Type B pancreatic cell (in vitro differentiated cells): Measurements from ENCODE around the gene PUSL1. TPM values are rescaled to one million over a fixed set of nuclear protein-coding genes. Genes with fewer than 3 reads are reported as not detected.

ENCODE experiments used
- DNase-seq: peaks from one replicate; pipeline ENCODE4 v3.0.0; 2021; ENCODE audit warnings: mixed read lengths; ENCODE audit not compliant: unreplicated experiment; ENCODE audit errors: extremely low spot score
- H3K27ac Mint-ChIP-seq: 2 replicates; pipeline ENCODE4 v1.8.0; 2021; ENCODE audit warnings: mild to moderate bottlenecking, mixed read lengths
- H3K27me3 Mint-ChIP-seq: 2 replicates; pipeline ENCODE4 v1.8.0; 2021; ENCODE audit warnings: mixed read lengths
- H3K36me3 Mint-ChIP-seq: 2 replicates; pipeline ENCODE4 v1.8.0; 2021; ENCODE audit warnings: mixed read lengths
- H3K4me1 Mint-ChIP-seq: one replicate; pipeline ENCODE4 v1.8.0; 2021; ENCODE audit warnings: mixed read lengths; ENCODE audit not compliant: unreplicated experiment
- H3K4me3 Mint-ChIP-seq: 2 replicates; pipeline ENCODE4 v1.8.0; 2021; ENCODE audit warnings: mild to moderate bottlenecking, mixed read lengths
- H3K9me3 Mint-ChIP-seq: 2 replicates; pipeline ENCODE4 v1.8.0; 2021; ENCODE audit warnings: mixed read lengths
- CTCF ChIP-seq: fragments of 200-600 bp; sonication (generic); conservative IDR thresholded peaks from 2 replicates; pipeline ENCODE4 v1.5.0; 2021; ENCODE audit warnings: antibody characterized with exemption, mild to moderate bottlenecking
- total RNA-seq: library from RNA; stranded (reverse); gene quantifications from 2 replicates; pipeline ENCODE4 v1.2.1, GENCODE V29; 2021; ENCODE audit warnings: low replicate concordance

The PUSL1 gene
- total RNA-seq, 1 donor from 2014 or later: 20.4 TPM

GRCh38 chr1:1285102-1285571, 23.3 kb upstream of the PUSL1 start:
- H3K4me3 Mint-ChIP-seq: no peak overlapping the region
- no peaks in the 10 kb centered on the region for H3K36me3 Mint-ChIP-seq
- no peaks in the 10 kb centered on the region for H3K27me3 Mint-ChIP-seq
- DNase-seq: no peak
- no peak for TF ChIP-seq CTCF
- no peak overlapping the region for H3K27ac Mint-ChIP-seq
- H3K4me1 Mint-ChIP-seq: no peaks in the 10 kb centered on the region
- H3K9me3 Mint-ChIP-seq: no peaks in the 10 kb centered on the region

- DNase-seq: peak; percentile 72
- H3K4me1 Mint-ChIP-seq: no peaks in the 10 kb centered on the region
- no peaks in the 10 kb centered on the region for H3K9me3 Mint-ChIP-seq
- H3K27ac Mint-ChIP-seq: no peak overlapping the region
- TF ChIP-seq CTCF: no peak
- H3K36me3 Mint-ChIP-seq: no peaks in the 10 kb centered on the region
- no peaks in the 10 kb centered on the region for H3K27me3 Mint-ChIP-seq
- H3K4me3 Mint-ChIP-seq: no peak overlapping the region
Observed at GRCh38 chr1:1285611-1286311, 22.6 kb upstream of the PUSL1 start.

- no peak for TF ChIP-seq CTCF
- Mint-ChIP-seq H3K36me3 (no peaks in the 10 kb centered on the region), H3K4me3 (no peak overlapping the region), H3K27me3 (no peaks in the 10 kb centered on the region), H3K4me1 (peaks cover under 1% of the 10 kb centered on the region), H3K9me3 (no peaks in the 10 kb centered on the region), H3K27ac (no peak overlapping the region)
- DNase-seq: peak; percentile 70
Observed at GRCh38 chr1:1286313-1287261, 21.8 kb upstream of the PUSL1 start.

- Mint-ChIP-seq H3K4me1 (peaks cover 6% of the 10 kb centered on the region), H3K27me3 (no peaks in the 10 kb centered on the region), H3K4me3 (no peak overlapping the region), H3K36me3 (no peaks in the 10 kb centered on the region), H3K9me3 (no peaks in the 10 kb centered on the region), H3K27ac (no peak overlapping the region)
- no peak for TF ChIP-seq CTCF
- DNase-seq: peak; percentile 70
Observed at GRCh38 chr1:1287288-1288110, 20.9 kb upstream of the PUSL1 start.

- peaks cover 6% of the 10 kb centered on the region for H3K4me1 Mint-ChIP-seq
- TF ChIP-seq CTCF: peak; percentile 74
- H3K36me3 Mint-ChIP-seq: no peaks in the 10 kb centered on the region
- H3K4me3 Mint-ChIP-seq: no peak overlapping the region
- no peaks in the 10 kb centered on the region for H3K9me3 Mint-ChIP-seq
- H3K27ac Mint-ChIP-seq: no peak overlapping the region
- H3K27me3 Mint-ChIP-seq: no peaks in the 10 kb centered on the region
- DNase-seq: no peak
Observed at GRCh38 chr1:1290238-1290731, 18.1 kb upstream of the PUSL1 start.
